Effector memory CD8-positive, alpha-beta T cell (primary cell): ENCODE results near the gene MAEA.

ENCODE experiments used
- ATAC-seq: fragments of 150-1000 bp; cut with Tn5 transposase; replicated peaks from 2 replicates; pipeline ENCODE4 v1.10.0; 2021; ENCODE audit warnings: mild to moderate bottlenecking, moderate library complexity
- DNase-seq, 3 experiments: peaks; one replicate each; pipeline ENCODE4 v3.0.0; 2021
- H3K27ac Mint-ChIP-seq, 2 donors: one replicate each; pipeline ENCODE4 v1.8.0; 2022; ENCODE audit warnings: mild to moderate bottlenecking in 2 of 2, mixed read lengths in 2 of 2, moderate library complexity in 2 of 2
- H3K27me3 Mint-ChIP-seq, 2 donors: one replicate each; pipeline ENCODE4 v1.8.0; 2022; ENCODE audit warnings: mixed read lengths in 2 of 2
- H3K36me3 Mint-ChIP-seq: one replicate; pipeline ENCODE4 v1.8.0; 2022; ENCODE audit warnings: mild to moderate bottlenecking, moderate library complexity, mixed read lengths; ENCODE audit not compliant: insufficient read depth
- H3K4me1 Mint-ChIP-seq, 2 donors: one replicate each; pipeline ENCODE4 v1.8.0; 2022; ENCODE audit warnings: low read depth in 2 of 2, mixed read lengths in 2 of 2
- H3K4me3 Mint-ChIP-seq, 2 donors: one replicate each; pipeline ENCODE4 v1.8.0; 2022; ENCODE audit warnings: mild to moderate bottlenecking in 2 of 2, mixed read lengths in 2 of 2, moderate library complexity in 2 of 2
- H3K9me3 Mint-ChIP-seq, 2 donors: one replicate each; pipeline ENCODE4 v1.8.0; 2022; ENCODE audit warnings: mixed read lengths in 2 of 2

MAEA gene

DNA sequence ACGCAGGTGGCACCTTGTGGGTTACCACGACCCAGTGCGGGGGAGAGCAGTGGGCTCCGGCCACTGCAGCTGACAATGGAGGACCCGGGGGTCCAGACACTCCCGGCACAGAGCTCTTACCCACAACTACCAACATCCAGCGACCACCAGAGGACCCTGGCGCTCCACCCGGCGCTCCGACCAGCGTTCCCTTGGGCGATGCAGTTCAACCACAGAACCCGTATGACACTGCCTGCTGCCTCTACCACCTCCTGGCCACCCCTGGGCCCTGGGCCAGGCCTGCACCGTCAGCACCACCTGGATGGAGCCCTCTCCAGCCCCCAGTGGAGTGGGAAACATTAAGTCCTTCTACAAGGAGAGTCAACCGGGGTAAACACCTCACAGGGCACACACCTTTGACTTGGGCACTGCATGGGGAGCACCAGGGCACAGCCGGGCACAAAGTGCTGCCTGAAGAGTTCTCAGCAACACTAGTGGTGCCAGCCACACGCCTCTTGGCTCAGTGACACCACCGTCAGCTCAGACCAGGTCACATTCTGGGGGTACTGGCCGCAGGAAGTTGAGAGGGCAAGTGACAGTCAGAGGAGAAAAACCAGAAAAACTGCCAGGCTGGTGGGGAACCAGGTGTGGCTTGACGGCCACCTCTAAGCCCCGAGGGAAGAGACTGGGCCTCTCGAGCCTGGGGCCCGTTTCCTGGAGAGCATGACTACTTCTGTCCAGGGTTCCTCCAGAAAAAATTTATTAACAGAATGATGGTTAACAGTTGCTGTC lies 43.4 kb upstream of the MAEA start:
- peaks cover 61 to 62% of the 10 kb centered on the region in 2 donors for H3K4me1 Mint-ChIP-seq
- H3K4me3 Mint-ChIP-seq, result peak overlapping the region; percentile 86 to 94
- ATAC-seq (no peak), DNase-seq (no peak)
- H3K27me3 Mint-ChIP-seq, result no peaks in the 10 kb centered on the region
- H3K36me3 Mint-ChIP-seq, result peaks cover 74% of the 10 kb centered on the region
- H3K27ac Mint-ChIP-seq, result peak overlapping the region; percentile 89 to 97
- no peaks in the 10 kb centered on the region for H3K9me3 Mint-ChIP-seq

DNA sequence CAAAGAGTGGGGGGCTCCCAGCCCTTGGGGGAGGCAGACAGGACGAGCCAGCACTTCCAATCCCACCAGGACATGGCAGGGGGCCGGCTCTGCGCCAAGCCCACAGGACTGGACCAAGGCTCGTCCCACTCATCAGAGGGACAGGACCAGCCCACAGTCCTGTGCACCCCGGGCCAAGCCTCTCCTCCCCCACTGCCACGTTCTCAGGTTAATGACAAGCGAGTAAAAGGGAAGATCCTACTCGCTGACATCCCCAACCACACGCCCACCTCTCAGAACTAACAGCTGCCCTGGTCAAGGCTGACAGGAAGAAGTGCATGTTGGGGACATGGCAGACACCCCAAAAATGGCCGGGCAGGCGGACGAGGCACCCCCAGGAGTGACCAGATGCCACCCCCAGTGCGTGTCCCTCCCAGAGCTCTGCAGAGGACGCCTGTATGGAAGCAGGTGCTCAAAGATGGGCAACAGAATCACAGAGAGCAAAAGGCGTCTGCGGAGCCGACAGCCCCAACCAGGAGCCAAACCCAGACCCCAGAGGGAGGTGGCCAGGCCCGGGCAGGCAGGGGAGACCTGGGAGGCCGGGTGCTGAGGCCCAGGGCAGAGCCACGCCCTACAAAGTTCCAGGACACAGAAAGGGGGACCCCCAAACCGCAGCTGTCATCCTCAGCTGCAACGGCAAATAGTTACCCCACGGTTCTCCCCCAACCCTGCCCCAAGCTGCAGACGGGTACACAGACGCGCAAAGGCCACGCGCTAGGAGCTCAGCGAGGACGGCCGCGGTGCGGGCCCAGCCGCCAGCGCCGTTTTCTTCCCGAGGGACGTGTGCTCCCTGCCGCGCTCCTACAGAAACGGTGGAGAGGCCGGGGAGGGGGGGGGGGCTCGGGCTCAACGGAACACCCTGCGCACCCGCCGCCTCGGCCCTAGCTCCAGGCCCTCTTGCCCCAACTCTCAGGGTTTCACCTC lies 42.5 kb upstream of the MAEA start:
- Mint-ChIP-seq H3K4me1 (peaks cover 60 to 63% of the 10 kb centered on the region in 2 donors), H3K9me3 (no peaks in the 10 kb centered on the region), H3K4me3 (peak overlapping the region; percentile 86 to 94), H3K27ac (peak overlapping the region; percentile 89 to 97), H3K36me3 (peaks cover 76% of the 10 kb centered on the region), H3K27me3 (no peaks in the 10 kb centered on the region)
- ATAC-seq (no peak), DNase-seq (peak in 1 of 3 experiments; percentile 19)

DNA sequence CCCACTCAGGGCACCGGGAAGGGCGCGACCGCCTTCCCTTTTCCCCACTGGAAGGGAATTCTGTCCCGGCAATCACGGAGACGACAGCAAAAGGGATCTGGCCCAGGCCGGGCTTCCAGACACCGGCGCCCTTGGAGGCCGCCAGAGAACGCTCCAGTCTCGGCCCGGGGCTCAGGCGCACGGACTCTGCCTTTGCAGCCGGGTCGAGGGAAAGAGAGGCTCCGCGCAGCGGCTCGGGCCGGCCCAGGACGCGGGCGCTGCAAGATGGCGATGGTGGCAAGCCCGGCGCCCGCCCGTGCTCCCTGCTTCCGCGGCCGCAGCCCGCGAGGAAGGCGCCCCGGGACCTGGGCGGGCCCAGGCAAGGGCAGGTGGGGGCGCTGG lies 41.8 kb upstream of the MAEA start:
- DNase-seq (peak in 1 of 3 experiments; percentile 59), ATAC-seq (peak; percentile 37)
- peak overlapping the region; percentile 89 to 97 for H3K27ac Mint-ChIP-seq

DNA sequence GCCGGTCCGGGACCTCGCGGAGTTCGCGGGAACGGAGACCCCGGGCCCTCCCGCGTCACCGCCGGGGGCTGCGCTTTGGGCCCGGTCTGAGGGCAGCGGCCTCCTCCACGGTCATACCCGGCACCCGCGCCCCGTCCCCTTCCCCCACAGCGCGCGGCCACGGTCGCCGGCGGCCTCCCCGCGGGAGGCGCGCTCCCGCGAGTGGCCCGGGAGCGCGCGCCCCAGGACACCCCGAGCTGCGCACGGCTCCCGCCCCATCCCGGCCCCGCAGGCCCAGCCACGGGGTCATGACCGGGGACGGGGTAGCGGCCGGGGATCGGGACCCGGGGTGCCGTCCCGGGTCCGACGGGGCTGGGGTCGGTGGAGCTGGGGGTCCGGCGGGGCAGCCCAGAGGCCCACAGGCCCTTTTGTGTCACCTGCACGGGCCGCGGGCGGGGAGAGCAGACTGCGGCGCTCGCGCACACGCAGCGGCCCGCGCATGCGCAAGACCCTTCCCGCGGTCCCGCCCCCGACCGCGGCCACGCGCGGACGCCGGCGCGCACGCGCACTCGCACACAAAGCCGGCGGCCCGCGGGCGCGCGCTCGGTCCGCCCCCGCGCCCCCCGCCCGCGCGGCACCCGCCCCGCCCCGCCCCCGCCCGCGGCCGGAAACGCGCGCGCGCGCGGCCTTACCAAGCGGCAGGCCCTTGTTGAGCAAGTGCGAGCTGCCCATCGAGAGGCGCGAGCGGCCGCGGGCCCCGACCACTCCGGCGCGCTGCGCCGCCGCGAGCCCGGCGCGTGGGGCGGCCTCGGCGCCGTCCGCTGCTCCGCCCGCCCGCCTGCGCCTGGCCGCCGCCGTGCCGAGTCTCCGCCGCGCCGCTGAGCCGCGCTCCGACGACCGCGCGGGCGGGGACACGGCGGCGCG lies 41.2 kb upstream of the MAEA start, which contains the start of gene CTBP1:
CTBP1 (minus strand) TSS at position 886 of the 903 bp plus-strand sequence. CDS start 7,799 bp downstream, outside the sequence.
- Mint-ChIP-seq H3K4me1 (peaks cover 52 to 65% of the 10 kb centered on the region in 2 donors), H3K27me3 (no peaks in the 10 kb centered on the region), H3K27ac (peak within 1 kb of the TSS; percentile 96 to 97), H3K36me3 (peaks cover 65% of the 10 kb centered on the region), H3K4me3 (peak within 1 kb of the TSS; percentile 92 to 94), H3K9me3 (no peaks in the 10 kb centered on the region)
- peak; percentile 77 to 86 (median 85) for DNase-seq
- peak; percentile 44 for ATAC-seq

More for the DNA sequence above, 41.8 kb upstream of the MAEA start:
- Mint-ChIP-seq H3K4me3 (peak overlapping the region; percentile 86 to 94), H3K36me3 (peaks cover 71% of the 10 kb centered on the region), H3K9me3 (no peaks in the 10 kb centered on the region), H3K4me1 (peaks cover 53 to 60% of the 10 kb centered on the region in 2 donors), H3K27me3 (no peaks in the 10 kb centered on the region)

DNA sequence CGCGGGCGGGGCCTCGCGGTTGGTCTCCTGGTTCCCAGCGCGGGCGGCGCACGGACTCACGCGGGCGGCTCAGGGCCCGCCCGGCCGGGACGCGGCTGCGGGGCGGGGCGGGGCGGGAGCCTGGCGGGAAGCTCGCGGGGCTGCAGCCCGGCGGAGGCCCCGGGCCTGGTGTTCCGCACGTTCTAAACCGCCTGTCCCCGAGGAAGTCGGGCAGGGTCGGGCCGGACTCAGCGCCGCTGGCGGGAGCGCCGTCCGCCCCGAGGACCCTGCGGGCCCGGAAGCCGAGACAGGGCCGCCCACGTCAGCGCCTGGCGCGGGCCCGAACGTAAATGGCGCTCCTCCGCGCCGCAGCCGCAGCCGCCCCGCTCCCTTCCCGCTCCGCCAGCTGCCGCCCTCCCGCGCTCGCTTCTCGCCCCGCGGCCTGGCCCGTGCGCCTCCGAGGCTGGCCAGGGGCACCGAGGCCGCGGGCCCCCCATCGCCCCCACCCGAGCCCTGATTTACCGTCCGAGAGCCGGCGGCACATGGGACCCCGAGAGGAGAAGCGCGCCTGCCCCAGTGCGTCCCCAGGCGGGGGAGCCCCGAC lies 40.5 kb upstream of the MAEA start:
- ATAC-seq (peak; percentile 67), DNase-seq (peak; percentile 77 to 83 (median 80))
- Mint-ChIP-seq H3K4me1 (peaks cover 52 to 65% of the 10 kb centered on the region in 2 donors), H3K9me3 (no peaks in the 10 kb centered on the region), H3K36me3 (peaks cover 64% of the 10 kb centered on the region), H3K4me3 (peak overlapping the region; percentile 90 to 92), H3K27ac (peak overlapping the region; percentile 96), H3K27me3 (no peaks in the 10 kb centered on the region)

DNA sequence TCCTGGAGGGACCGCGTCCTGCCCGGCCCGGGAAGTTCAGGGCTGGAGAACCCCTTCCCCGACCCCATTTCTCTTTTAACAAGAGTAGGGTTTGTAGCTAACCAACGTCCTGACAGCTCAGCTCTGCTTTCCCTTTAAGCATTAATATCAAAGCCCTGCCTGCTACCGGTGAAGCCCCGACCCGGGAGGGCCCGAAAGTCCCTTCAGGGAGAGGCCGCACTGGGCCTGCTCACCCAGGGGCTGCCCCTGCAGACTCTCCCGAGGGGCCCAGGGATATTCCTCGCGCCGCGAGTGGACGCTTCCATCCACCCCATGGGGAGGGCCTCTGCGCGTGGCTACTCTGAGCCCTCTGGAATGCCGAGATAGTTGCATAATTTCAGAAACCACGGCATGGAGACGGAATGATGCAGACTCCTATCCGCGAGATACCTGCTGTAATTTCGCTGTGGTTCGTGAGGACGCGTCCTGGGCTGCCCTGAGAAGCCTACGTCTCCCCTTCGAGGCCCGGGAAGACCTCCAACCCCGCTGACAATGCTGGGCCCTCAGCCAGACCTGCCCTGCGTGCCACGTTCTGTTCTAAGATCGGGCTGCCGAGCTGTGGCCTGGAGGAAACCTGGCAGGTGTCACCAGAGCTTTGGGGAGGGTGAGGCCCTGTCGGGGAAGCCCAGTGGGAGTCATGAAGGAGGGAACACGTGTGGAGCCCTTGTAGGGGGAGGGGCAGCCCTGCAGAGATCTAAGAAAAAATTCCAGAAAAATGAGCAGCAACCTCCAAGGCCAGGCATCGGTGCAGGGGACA lies 39.8 kb upstream of the MAEA start:
- Mint-ChIP-seq H3K36me3 (peaks cover 57% of the 10 kb centered on the region), H3K4me1 (peaks cover 52 to 64% of the 10 kb centered on the region in 2 donors), H3K27me3 (no peaks in the 10 kb centered on the region), H3K27ac (peak overlapping the region; percentile 96), H3K4me3 (peak overlapping the region; percentile 90 to 92), H3K9me3 (no peaks in the 10 kb centered on the region)
- DNase-seq (peak; percentile 44 to 51 (median 46)), ATAC-seq (peak; percentile 26)

DNA sequence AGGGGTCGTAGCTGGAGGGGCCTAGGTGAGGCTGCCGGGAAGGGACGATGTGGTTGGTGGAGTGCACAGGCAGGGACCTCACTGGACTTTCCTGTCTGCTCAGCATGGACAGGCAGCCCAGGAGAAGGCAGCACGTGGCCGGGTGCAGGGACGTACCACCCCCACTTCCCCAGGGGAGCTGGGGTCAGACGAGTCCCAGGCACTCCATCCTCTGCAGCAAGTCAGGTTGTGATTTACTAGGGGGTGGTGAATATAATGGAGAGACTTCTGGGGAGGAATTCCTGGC lies 39.2 kb upstream of the MAEA start:
- peaks cover 51% of the 10 kb centered on the region for H3K36me3 Mint-ChIP-seq
- H3K27ac Mint-ChIP-seq, result peak overlapping the region; percentile 96
- peak overlapping the region; percentile 90 to 92 for H3K4me3 Mint-ChIP-seq
- H3K27me3 Mint-ChIP-seq, result no peaks in the 10 kb centered on the region
- peaks cover 47 to 60% of the 10 kb centered on the region in 2 donors for H3K4me1 Mint-ChIP-seq
- ATAC-seq (no peak), DNase-seq (no peak)
- no peaks in the 10 kb centered on the region for H3K9me3 Mint-ChIP-seq

DNA sequence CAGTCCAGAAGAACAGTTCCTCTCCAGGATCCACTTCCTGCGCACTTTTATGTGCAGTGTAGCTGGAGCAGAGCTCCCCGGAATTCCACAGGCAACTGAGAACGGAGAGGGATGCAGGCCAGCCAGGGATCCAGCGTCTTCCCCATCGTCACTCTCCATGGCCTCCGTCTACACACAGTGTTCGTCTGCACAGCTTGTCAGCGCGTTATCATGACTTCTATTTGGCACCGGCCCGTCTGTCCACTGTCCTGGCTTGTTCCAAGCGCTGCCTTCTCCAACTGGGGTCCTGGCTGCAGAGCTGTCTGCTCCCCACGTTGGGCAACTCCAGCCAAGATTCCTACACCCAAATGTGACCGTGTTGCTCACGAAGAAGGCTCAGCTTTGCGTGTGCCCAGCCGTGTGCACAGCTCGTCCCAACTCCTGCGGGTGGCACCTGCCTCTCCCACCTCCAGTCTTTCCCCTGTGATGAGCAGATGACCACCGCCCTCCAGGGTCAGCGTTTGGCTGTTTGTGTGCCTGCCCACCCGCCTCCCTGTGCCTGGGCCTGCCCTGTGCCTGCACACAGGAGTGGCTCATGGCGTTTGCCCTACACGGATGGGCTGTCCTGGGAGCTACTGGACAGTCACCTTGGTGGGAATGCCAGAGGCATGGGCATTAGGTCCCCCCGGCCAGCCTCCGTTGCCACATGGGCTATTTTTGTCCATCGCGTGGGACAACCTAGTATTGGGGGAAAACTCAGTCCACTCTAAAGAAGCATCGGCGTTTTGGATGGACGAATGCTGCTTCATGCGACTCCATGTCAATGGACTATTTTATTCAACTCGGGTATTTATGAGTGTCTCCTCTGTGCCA lies 38.5 kb upstream of the MAEA start:
- DNase-seq, result no peak
- Mint-ChIP-seq H3K36me3 (peaks cover 48% of the 10 kb centered on the region), H3K27ac (peak overlapping the region; percentile 96), H3K4me1 (peaks cover 50 to 61% of the 10 kb centered on the region in 2 donors), H3K9me3 (no peaks in the 10 kb centered on the region), H3K27me3 (no peaks in the 10 kb centered on the region), H3K4me3 (peak overlapping the region; percentile 90 to 92)
- no peak for ATAC-seq

DNA sequence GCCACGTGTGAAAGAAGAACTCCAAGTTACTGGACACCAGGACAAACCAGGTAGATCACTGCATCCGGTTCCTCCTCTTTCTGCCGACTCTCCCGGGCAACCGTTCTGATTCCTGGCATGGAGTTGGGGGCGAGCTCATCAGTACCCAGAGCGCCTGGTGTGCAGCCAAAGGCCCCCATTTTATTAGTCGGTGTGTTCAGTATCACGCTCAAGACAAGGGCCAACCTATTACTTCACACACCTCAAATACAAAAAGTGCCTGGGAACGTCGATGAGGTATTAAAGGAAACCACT lies 38.0 kb upstream of the MAEA start:
- Mint-ChIP-seq H3K27me3 (no peaks in the 10 kb centered on the region), H3K4me3 (peak overlapping the region in 1 of 2 donors; percentile 90), H3K4me1 (peaks cover 45 to 55% of the 10 kb centered on the region in 2 donors), H3K36me3 (peaks cover 42% of the 10 kb centered on the region), H3K9me3 (no peaks in the 10 kb centered on the region), H3K27ac (no peak overlapping the region)
- no peak for DNase-seq
- ATAC-seq, result no peak

DNA sequence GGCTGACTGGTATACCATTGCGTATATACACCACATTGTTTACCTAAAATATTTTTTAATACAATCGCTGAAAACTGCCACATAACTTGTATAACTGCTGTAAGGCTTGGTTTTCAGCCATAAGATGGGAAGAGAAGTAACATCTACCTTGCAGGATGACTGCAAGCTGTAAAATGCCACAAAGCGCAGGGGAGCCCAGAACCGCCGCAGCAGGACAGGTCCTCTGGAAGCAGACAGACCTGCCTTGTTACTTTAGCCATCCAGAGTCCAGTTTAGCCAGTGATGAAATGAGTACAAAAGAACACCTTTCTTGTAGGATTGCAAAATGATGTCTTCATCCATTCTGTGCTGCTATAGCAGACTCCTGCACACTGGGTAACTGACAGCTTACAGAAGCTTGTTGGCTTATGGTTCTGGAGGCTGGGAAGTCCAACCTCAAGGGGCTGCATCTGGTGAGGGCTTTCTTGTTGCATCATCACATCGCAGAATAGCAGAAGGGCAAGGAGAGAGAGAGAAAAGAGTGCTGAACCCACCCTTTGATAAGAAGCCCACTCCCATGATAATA lies 36.7 kb upstream of the MAEA start:
- no peak for ATAC-seq
- H3K27ac Mint-ChIP-seq, result peak overlapping the region in 1 of 2 donors; percentile 93
- peaks cover 40 to 49% of the 10 kb centered on the region in 2 donors for H3K4me1 Mint-ChIP-seq
- no peak for DNase-seq
- H3K9me3 Mint-ChIP-seq, result no peaks in the 10 kb centered on the region
- no peaks in the 10 kb centered on the region for H3K27me3 Mint-ChIP-seq
- H3K36me3 Mint-ChIP-seq, result peaks cover 29% of the 10 kb centered on the region
- H3K4me3 Mint-ChIP-seq, result peak overlapping the region; percentile 67

DNA sequence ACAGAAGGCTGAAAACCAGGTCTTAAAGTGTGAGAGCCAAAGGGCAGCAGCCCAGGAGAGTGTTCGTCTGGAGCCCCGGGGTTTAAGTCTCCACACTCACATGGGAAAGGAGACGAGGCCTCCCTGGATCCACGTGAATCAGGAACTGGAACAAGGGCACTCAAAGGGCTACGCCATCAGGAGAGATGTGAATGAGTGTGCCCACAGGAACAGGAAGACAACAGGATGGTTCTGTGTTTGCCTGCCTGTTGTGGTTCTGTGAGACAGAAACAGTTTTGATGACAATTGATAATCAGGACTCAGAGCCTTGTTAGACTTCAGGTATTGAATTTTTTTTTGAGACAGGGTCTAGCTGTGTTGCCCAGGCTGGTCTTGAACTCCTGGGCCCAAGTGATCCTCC lies 35.9 kb upstream of the MAEA start:
- Mint-ChIP-seq H3K4me3 (peak overlapping the region; percentile 67), H3K9me3 (no peaks in the 10 kb centered on the region), H3K4me1 (peaks cover 40 to 49% of the 10 kb centered on the region in 2 donors), H3K27me3 (no peaks in the 10 kb centered on the region), H3K36me3 (peaks cover 28% of the 10 kb centered on the region), H3K27ac (peak overlapping the region; percentile 88 to 93)
- ATAC-seq, result no peak
- no peak for DNase-seq
